GM06990 (cell line): ENCODE measurements around the gene NABP1.

ENCODE experiments used
- DNase-seq: peaks from one replicate; pipeline ENCODE4 v3.0.0-alpha.2; 2011; ENCODE audit not compliant: insufficient read length; ENCODE audit errors: extremely low read depth
- H3K27me3 ChIP-seq: replicated peaks from 2 replicates; pipeline ENCODE4 v1.6.0; 2011; ENCODE audit warnings: low read length; ENCODE audit not compliant: control insufficient read depth, insufficient read depth
- H3K36me3 ChIP-seq: 2 replicates; pipeline ENCODE4 v1.5.1; 2011; ENCODE audit warnings: low read length; ENCODE audit not compliant: control insufficient read depth, insufficient read depth
- H3K4me3 ChIP-seq: replicated peaks from 2 replicates; pipeline ENCODE4 v1.5.1; 2011; ENCODE audit warnings: low read depth, mild to moderate bottlenecking, control low read depth, low read length
- TF ChIP-seq, protein P1 (sequence below): IDR thresholded peaks from 2 replicates; pipeline ENCODE4 v1.5.1; 2011; ENCODE audit warnings: low read length, control low read depth, mild to moderate bottlenecking, inconsistent platforms; ENCODE audit not compliant: insufficient read depth, poor library complexity, severe bottlenecking

The NABP1 gene

DNA sequence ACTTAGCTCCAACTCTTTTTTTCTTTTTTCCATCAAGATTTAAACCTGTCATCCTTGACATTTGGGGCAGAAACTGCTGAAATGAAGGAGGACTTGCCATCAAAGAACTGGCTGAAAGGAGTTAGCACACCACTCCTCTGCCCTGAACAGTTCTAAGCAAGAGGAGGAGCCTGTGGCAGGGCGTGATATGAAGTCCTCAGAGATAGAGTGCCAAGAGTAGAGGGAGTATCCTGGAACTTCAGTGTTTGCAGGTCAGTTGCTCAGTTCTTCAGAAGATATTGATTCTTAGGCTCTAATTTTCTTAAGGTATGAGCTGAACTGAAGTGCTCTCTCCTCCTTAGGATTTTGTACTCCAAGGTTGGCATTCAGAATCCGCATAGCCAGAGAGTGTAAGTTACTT, 15.2 kb downstream of the NABP1 start:
- no peaks in the 10 kb centered on the region for H3K27me3 ChIP-seq
- H3K4me3 ChIP-seq = no peak overlapping the region
- TF ChIP-seq, protein P1, sequence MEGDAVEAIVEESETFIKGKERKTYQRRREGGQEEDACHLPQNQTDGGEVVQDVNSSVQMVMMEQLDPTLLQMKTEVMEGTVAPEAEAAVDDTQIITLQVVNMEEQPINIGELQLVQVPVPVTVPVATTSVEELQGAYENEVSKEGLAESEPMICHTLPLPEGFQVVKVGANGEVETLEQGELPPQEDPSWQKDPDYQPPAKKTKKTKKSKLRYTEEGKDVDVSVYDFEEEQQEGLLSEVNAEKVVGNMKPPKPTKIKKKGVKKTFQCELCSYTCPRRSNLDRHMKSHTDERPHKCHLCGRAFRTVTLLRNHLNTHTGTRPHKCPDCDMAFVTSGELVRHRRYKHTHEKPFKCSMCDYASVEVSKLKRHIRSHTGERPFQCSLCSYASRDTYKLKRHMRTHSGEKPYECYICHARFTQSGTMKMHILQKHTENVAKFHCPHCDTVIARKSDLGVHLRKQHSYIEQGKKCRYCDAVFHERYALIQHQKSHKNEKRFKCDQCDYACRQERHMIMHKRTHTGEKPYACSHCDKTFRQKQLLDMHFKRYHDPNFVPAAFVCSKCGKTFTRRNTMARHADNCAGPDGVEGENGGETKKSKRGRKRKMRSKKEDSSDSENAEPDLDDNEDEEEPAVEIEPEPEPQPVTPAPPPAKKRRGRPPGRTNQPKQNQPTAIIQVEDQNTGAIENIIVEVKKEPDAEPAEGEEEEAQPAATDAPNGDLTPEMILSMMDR = no peak
- DNase-seq = no peak
- peaks cover 2% of the 10 kb centered on the region for H3K36me3 ChIP-seq

DNA sequence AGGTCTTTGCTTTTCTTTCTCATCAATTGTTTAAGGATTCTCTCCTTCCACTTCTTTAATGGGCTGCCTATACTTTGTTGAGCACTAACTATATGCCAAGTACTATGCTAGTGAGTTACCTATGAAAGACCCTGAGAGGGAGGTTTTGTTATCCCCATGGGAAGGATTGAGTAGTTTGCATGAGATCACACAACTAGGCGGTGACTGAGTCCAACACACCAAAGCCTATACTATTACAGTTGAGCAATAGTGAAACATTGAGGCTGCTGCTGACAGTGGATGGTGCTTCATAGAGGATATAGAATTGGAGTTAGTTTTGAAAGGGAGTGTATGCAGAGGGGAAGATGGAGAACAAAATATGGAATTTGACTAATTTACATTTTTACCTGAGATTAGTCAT, 15.8 kb downstream of the NABP1 start:
- DNase-seq = no peak
- no peak overlapping the region for H3K4me3 ChIP-seq
- H3K36me3 ChIP-seq = peaks cover 2% of the 10 kb centered on the region
- H3K27me3 ChIP-seq = no peaks in the 10 kb centered on the region
- TF ChIP-seq, protein P1 = no peak

DNA sequence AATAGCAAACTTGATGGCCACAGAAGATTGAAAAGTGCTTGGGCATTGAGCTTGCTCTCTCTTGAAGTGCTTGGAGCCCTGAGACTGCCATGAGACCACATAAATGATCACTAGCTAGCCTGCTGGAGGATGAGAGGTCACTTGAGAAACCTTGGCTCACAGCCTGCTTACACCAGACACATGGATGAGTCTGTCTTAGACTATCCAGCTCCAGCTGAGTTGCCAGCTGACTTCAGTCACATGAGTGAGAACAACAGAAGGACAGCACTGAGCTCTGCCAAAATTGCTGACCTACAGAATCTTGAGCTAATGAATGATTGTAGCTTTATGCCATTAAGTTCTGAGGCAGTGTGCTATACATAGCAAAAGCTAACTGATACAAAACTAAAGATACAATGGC, 18.1 kb downstream of the NABP1 start:
- DNase-seq = no peak
- Histone ChIP-seq H3K4me3 (no peak overlapping the region), H3K27me3 (no peaks in the 10 kb centered on the region), H3K36me3 (peaks cover 1% of the 10 kb centered on the region; the same call in 1 of the 2 replicates)
- TF ChIP-seq, protein P1 = no peak

DNA sequence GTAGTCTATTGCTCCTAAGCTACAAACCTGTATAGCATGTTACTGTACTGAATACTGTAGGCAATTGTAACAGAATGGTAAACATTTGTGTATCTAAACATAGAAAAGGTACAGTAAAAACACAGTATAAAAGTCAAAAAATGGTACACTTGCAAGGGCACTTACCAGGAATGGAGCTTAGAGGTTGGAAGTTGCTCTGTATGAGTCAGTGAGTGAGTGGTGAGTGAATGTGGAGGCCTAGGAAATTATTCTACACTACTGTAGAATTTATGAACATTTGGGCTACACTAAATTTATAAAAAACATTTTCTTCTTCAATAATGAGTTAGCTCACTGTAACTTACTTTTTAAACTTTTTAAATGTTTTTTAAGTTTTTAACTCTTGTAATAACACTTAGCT, 19.0 kb downstream of the NABP1 start:
- H3K4me3 ChIP-seq = no peak overlapping the region
- TF ChIP-seq, protein P1 = no peak
- H3K27me3 ChIP-seq = no peaks in the 10 kb centered on the region
- DNase-seq = no peak
- peaks cover 1% of the 10 kb centered on the region; the same call in 1 of the 2 replicates for H3K36me3 ChIP-seq

DNA sequence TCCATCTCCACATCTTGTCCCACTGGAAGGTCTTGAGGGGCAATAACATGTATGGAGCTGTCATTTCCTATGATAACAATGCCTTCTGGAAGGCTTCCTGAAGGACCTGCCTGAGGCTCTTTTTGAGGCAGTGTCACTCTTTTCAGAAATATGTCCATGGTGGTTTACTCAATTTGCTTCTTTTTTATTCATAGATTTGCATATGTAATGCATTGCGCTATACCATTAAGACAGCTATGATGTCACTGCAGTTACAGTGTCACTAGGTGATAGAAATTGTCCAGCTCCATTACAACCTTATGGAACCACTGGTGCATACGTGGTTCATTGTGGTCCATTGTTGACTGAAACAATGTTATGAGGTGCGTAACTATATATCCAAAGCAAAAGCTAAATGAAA, 19.9 kb downstream of the NABP1 start:
- Histone ChIP-seq H3K36me3 (peaks cover 1% of the 10 kb centered on the region; the same call in 1 of the 2 replicates), H3K4me3 (no peak overlapping the region), H3K27me3 (no peaks in the 10 kb centered on the region)
- DNase-seq = no peak
- TF ChIP-seq, protein P1 = no peak

DNA sequence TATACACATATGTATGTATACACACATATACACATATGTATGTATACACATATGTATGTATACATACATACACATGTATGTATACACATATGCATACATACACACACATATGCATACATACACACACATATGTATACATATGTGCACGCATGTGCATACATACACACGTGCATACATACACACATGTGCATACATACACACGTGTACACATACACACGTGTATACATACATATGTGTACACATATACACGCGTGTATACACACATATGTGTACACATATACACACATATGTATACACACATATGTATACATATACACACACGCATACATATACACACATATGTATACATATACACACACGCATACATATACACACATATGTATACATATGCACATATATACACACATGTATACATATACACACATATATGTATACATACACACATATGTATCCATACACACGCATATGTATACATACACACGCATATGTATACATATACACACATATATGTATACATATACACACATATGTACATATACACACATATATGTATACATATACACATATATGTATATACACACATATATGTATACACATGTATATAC, 21.5 kb downstream of the NABP1 start:
- DNase-seq = no peak
- Histone ChIP-seq H3K36me3 (peaks cover 1% of the 10 kb centered on the region; the same call in 1 of the 2 replicates), H3K27me3 (no peaks in the 10 kb centered on the region), H3K4me3 (no peak overlapping the region)
- TF ChIP-seq, protein P1 = no peak
